HG03064 (cell line): ENCODE results near the gene KCNC3.
"Not testable (repeated sequence)": the region's sequence is repeated elsewhere in the genome, so short reads cannot be mapped to it uniquely, and the experiment has no call there.

Source experiments
- ATAC-seq: cut with Tn5 transposase; IDR thresholded peaks from one replicate; pipeline ENCODE4 v1.9.1; 2021; ENCODE audit warnings: low read depth; ENCODE audit not compliant: unreplicated experiment

Gene KCNC3

DNA sequence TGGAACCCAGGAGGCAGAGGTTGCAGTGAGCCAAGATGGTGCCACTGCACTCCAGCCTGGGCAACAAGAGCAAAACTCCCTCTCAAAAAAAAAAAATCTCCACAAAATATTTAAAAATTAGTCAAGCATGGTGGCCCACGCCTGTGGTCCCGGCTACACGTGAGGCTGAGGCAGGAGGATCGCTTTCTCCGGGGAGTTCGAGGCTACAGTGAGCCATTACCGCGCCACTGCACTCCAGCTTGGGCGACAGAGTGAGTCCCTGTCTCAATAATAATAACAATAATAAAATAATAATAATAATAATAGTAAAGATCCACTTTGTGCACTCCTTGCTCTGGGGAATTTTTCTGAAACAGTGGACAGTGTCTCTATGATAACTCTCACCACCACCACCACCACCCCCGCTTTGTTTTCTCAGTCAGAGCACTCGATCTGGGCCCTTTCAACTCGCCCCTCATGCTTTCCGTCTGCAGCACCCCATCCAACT lies 27.6 kb upstream of the KCNC3 start:
- no peak for ATAC-seq

DNA sequence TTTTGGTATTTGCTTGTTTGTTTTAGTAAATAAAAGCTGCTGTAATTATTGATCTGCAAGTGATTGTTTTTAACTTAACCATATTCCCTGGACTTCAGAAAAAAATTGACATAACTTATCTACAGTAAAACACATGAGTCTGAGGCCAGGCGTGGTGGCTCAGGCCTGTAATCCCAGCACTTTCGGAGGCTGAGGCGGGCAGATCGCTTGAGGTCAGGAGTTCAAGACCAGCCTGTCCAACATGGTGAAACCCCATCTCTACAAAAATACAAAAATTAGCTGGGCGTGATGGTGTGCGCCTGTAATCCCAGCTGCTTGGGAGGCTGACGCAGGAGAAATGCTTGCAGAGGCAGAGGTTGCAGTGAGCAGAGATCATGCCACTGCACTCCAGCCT lies 24.3 kb upstream of the KCNC3 start:
- not testable (repeated sequence) for ATAC-seq

DNA sequence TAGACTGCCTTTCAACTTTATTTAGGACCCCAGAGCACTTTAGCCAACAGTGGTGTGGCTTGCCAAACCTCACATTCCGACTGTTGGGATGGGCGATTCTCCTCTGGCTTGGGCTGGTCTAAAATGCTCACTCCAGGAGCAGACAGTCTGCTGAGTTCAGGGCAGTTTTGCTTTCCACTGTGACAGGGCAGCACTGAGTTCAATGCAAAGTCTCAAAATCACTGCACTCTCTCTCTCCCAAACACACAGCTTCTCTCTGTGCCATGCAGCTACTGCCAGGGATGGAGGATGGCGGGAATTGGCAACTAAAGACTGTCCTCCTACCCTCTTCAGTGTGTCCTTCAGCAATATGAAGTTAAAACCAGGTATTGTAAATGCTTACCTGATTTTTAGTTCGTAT lies 23.1 kb upstream of the KCNC3 start:
- no peak for ATAC-seq

DNA sequence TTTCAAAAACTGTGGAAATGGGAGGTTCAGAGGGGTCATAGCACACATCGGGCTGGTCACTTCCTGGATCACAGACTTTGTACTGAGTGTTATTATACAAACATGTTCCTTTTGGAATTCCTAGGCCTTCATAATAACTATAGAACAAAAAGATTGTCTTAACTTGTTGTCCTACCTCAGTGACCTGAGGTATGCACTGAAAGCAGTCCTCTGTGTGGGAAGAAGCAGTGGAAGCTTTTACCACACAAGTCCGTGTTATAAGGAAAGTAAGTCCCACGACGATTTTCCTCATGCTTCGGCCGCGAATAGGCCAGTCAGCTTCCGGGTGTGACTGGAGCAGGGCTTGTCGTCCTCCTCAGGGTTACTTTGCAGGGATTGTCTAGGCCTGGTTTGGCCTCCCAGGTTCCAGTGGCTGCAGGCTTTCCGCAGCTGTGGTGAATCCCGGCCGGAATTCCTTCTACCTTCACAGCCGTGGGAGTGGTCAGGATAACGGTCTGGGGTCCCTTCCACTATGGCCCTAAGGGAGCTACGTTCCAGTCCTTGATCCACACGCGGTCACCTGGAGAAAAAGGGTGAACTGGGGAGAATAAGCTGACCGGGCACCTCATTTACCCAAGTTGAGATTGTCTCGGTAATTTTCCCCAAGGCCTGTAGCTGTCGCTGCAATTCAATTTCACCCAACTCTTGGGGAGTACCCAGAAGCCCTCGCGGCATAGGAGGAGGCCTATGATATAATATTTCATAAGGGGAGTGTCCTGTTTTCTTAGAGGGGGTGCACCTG lies 20.3 kb upstream of the KCNC3 start:
- ATAC-seq: no peak

DNA sequence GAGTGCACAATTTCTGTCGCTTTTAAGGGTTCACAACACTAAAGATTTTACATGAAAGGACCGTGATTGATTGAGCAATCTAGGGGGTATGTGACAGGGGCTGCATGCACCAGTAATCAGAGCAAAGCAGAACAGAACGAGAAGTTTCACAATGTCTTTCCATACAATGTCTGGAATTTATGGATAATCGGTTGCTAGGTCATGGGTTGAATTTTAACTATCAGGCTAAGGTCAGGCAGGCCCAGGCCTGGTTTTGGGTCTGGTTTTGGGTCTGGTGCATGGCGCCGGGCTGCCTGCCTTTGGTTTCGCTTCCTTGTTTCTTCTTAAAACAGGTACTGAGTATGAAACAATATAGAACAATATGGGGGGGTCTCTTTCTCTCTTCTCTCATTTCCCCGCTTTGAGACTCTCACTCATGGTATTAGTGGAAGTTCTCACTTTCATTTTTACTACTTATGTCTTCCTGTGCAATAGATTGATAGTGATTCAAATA lies 18.0 kb upstream of the KCNC3 start:
- not testable (repeated sequence) for ATAC-seq

DNA sequence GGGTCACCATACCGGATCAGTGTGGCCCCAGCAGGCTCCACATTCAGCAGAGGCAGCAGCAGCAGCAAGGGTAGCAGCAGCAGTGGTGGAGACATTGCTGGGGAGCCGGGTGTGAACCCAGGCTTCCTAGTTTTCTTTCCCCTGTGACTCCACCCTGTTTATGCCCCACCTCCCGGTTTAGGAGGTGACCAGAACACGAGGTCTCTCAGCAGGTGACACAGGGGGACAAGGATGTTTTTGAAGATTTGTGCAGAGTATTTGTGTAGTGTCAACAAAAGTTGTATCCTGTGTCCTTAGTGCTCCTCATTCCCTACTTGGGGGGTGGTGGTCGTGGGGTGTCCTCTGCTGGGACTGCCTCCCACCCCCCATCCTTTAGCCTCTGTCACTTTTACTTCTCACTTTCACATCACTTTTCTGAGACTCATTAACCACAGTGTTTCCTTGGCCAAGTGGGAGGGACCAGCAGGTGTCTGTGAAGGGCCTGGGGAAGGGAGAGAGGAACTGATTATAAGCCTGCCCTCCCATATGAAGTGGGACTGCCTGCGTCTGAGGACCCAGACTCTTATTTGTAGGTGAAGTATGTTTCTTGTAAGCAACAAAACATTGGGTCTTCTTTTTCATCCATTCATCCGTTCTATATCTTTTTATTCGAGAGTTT lies 15.6 kb upstream of the KCNC3 start:
- ATAC-seq: no peak

DNA sequence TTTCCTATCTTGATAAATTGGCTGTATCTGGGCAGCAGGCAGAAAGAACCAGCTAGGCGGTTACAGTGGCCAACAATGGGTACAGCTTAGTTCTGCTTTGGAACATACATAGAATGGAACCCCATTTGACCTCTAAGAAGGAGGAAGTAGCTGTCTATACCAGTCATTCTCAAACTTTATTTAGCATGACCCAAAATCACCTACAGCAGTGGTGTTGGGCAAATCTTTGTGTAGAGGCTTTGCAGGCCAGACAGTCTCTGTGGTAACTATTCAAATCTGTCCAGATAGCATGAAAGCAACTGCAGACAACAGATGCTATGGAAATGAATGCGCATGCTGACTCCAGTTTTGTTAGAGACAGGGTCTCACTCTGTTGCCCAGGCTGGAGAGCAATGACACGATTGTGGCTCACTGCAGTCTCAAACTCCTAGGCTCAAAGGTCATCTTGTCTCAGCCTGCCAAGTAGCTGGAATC lies 12.0 kb upstream of the KCNC3 start:
- ATAC-seq: no peak

DNA sequence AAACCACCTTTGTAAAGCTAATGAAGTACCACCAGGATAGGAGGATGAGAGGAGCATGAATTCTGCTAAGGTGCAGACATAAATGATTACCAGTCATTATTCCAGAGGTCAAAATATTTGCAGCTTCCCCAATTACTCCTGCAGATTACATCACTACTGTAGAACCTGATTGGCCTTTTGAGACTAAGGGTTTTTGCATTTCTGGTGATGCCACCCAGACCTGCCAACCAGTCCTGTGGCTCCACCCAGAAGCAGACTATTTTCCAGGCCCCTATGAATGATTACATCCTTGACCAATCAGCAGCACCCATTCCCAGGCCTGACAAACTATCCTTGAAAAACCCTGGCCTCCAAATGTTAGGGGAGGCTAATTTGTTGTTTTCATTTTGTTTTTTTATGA lies 11.2 kb upstream of the KCNC3 start:
- no peak for ATAC-seq

DNA sequence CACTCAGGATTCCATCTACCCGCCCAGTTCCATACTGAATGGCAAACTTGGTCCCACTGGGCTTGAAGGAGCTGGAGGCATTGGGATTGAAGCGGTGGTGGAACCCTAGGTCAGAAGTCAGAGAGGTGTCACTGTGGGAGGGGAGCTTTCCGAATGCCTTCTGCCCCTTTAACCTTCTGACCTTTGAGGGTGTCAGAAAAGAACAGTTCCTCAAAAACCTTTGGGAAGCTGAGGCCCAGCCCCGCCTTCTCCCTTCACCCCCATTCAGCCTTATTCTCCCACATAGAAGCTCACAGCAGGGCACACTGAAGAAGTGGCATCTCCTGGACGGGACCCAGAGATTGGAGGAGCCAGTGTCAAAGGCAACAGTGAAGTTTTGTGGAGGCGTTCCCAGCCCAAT lies 7.9 kb upstream of the KCNC3 start:
- ATAC-seq: not testable (repeated sequence)

DNA sequence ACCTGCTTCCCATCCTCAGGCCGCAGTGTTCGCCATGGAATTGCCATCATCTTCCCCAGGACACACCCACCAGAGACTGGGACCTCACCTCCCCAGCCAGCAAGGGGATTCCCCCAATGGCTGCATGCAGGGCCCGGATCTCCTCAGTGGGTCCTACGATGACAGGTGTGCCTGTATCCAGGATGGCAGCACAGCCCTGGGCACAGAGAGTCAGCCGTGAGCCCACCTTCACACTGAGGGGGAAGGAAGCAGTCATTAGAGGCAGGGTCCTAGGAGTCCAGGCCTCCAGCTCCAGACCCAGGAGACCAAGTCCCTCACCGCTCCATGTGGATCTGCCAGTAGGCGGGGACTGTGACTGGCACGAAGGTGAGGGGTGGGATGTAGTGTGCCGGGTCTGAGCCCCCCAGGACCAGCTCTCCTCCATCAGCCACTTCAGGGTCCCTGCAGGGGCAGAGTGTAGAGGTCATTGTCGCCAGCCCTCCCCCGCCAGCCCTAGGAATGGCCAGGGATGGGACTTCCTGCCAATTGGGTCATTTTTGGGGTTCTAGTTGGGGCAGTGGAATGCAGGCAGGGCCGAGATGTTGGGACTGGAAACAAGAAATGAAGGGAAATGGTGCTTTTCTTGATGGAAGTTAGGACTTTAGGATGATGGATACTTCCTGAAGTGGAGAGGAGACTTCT lies 5.7 kb upstream of the KCNC3 start:
- ATAC-seq: no peak

DNA sequence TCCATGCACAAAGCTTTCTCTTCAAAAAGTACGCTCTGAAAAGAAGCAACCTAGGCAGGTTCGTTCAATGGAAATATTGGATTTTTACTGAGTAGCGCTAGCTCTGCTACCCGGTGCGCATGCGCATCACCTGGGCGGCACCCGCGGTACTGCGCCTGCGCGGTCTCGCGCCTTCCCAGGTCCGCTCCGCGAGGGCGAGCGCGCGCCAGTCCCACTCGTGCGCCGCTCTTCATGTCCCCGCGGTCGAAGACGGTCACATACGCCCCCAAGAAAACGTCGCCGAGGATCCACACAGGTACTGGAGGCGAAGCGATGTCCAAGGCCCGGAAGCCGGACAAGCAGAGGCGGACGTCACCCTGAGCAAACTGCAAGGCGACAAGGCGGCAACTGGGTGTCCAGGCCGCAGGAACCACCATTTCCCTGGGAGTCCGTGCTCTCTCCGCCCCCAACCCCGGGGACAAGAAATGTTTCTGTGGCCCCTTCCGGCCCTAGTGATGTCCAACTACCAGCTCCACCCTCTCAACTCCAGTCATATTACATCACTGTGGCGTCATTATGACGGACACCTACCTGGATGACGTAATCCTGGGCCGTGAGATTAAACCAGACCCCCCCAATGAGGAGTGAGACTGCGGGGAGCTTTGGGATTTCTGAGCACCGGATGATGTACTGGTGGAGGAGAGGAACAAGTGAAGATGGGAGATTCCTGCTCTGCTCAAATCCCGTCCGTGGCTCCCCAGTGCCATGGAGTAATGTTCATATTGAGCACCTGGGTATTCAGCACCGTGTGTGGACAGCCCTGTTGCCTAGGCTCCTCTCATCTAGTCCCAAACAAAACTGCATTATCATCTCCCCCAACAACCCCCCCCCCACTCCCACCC lies 4.8 kb upstream of the KCNC3 start:
- peak; percentile 15 for ATAC-seq

DNA sequence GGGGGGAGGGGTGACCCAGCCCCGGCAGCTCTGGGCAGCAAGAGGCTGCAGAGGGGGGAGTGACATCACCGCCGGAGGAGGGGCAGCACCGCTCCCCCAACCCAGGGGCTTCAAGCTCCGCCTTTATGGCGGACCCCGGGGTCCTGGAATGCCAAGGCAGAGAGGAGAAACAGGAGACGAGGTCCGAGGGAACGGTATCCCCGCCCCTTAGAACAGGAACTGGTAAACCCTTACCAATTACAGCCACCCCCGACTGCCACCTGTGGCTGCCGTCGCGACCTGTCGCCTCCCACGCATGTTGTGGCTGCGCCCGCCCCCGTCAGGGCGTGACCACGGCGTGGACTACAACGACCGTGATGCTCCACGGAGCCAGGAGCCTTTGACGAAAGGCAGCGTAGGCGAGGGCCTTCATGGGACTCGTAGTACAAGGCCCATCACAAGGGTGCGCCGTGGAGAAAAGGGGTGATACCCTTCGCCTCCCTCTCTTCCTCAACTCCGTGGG lies 4.1 kb upstream of the KCNC3 start:
- ATAC-seq: peak; percentile 46

DNA sequence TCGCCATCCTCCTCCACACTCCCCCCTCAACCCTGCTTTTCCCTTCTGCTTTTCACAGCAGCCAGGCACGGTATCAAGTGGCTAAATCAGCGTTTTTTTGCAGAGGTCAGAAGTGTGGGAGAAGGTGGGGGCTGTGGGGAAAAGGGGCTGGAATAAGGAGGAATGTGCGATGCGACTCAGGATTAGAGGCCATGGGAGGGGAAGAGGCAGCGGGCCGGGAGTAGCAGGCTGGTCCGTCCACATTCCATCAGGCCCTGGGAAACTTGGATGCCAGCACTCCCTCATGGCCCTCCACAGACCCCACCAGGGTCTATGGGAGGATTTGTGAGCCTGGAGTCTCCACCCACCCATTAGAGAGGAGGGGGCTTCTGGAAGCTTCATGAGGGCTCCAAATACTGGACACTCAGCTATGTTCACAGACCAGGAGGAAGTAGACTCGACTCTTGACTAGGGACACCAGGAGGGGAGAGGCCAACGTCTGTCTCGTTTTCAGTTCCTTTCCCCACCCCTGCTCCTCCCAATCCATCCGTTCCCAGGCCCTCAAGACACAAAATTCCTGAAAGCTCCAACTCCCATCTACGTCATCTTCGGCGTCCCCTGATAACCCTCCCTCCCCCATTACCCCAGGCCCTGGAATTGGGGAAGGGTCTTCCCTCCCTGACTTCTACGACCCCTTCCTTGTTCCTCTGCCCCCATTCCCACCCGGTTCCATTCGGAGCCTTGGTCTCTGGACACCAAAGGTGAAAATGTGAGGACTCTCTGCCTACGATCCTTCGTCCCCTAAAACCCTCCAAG lies 3.3 kb upstream of the KCNC3 start:
- no peak for ATAC-seq

DNA sequence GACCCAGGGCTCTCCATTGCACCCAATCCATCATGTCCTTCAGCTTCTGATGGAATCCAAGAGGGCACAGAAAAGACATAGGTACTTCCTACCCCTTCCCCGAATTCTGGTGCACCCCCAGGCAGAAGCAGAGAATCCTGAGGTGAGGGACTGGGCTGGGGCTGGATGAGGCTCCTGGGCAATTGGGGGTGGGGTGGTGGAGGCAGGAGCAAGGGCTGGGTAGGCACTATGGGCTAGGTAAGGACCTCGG lies 2.7 kb upstream of the KCNC3 start:
- no peak for ATAC-seq

DNA sequence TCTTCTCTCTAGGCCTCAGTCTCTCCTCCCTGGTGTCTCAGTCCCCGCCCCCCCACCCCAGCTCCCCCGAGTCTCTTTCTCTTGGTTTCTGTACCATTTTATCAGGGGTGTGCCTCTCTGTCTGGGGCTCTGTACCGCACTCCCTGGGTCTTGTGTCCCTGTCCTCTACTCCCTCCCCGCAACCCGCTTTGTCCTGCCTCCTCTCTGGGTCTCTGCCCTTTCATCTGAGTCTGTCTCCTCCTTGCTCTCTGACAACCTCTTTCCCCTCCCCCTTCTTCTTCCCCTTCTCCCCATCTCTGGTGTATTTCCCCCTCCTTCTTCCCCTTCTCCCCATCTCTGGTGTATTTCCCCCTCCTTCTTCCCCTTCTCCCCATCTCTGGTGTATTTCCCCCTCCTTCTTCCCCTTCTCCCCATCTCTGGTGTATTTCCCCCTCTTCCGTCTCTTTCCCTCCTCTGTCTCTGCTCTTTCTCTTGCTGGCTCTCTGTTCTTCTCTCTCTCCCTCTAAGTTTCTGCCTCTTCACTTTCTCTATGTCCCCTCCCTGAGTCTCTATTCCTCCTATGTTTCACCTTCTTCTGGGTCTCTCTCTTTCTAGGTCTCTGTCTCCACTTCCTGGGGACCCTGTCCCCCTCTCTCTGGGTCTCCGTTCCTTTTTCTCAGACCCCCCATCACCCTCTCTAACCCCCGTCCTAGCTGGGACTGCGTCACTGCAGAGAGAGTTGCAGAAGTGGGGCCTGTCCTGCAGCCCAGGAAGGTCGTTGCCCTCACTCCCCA lies 2.2 kb upstream of the KCNC3 start:
- no peak for ATAC-seq

DNA sequence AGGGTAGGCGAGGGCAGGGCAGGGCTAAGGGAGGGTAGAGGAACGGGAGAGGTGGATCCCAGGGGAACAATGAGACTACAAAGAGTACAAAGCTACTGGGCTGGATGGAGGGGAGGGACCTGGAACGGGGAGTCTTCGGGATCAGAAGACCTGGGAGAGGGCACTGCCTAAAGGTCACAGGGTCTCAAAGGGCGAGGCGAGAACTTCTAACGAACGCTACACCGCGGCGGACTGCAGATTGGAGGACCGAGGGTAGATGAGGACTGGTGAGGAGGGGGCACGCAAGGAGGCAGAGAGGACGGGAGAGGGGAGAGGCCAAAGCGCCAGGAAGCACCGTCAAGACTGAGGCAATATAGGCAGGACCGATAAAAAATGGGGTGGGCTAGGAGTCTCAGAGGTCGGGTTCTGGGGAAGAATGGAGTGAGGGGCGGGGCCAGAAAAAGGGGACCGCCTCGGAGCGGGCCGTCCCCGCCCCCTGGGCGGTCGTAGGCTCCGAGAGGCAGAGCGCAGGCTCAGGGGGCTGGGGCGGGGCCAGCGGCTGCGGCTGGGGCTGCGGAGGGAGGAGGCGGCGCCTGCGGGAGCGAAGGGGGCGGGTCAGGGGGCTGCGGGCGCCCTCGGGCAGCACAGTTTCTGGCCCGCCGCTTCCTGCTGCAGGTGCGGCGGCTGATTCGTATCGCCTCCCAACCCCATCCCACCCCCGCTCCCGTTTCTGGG lies 1.3 kb upstream of the KCNC3 start:
- ATAC-seq: no peak

DNA sequence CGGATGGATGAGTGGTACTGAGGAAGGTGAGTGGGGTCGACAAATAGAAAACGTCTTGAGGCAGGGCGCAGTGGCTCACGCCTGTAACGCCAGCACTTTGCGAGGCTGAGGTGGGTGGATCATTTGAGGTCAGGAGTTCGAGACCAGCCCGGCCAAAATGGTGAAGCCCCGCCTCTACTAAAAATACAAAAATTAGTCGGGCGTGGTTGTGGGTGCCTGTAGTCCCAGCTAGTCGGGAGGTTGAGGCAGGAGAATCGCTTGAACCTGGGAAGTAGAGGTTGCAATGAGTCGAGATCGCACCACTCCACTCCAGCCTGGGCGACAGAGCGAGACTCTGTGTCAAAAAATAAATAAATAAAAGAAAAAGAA lies 733 bp upstream of the KCNC3 start:
- not testable (repeated sequence) for ATAC-seq

DNA sequence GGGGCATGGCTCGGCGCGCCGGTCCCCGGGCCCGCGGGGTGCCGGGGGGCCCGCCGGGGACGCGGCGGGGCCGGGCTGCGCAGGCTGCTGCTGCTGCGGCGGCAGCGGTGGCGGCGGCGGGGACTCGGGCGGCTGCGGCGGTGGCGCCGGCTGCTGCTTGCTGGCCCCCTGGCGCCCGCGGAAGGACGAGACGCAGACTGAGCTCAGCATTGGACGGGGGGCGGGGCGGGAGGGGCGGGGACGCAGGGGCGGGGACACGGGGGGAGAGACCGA lies 368 bp downstream of the KCNC3 start:
- ATAC-seq: no peak
